CD8-positive, alpha-beta memory T cell (primary cell): ENCODE data around the gene LGR4. TPM values are rescaled to one million over a fixed set of nuclear protein-coding genes. Genes with fewer than 3 reads are reported as not detected.

ENCODE experiments used
- CTCF ChIA-PET: fragments of 350-600 bp; sonication (Branson Sonifier 250); formaldehyde crosslinking; loops from one replicate; lab custom pipeline; 2021; ENCODE audit warnings: antibody characterized with exemption; lab: Charles Lee
- POLR2A ChIA-PET: fragments of 350-600 bp; sonication (Branson Sonifier 250); formaldehyde crosslinking; loops from one replicate; lab custom pipeline; 2021; ENCODE audit warnings: antibody characterized with exemption; lab: Charles Lee
- DNase-seq, 5 donors: peaks; one replicate each; pipeline versions ENCODE4 v3.0.0 to v3.0.0-alpha.2; 2020 to 2022; ENCODE audit warnings: mixed read lengths in 1 of 5
- H3K27ac ChIP-seq: one replicate; pipeline ENCODE4 v1.7.0; 2013; ENCODE audit warnings: low read depth, mild to moderate bottlenecking, low read length, moderate library complexity
- H3K27me3 ChIP-seq: 2 replicates; pipeline ENCODE4 v1.7.0; 2013; ENCODE audit warnings: low read length, mild to moderate bottlenecking; ENCODE audit not compliant: insufficient read depth, poor library complexity, severe bottlenecking
- H3K36me3 ChIP-seq: 2 replicates; pipeline ENCODE4 v1.7.0; 2013; ENCODE audit warnings: mild to moderate bottlenecking, low read length, moderate library complexity; ENCODE audit not compliant: insufficient read depth
- H3K4me1 ChIP-seq: 2 replicates; pipeline ENCODE4 v1.7.0; 2013; ENCODE audit warnings: mild to moderate bottlenecking, low read length, moderate library complexity; ENCODE audit not compliant: insufficient read depth
- H3K4me3 ChIP-seq: 2 replicates; pipeline ENCODE4 v1.7.0; 2013; ENCODE audit warnings: mild to moderate bottlenecking, low read length
- H3K9me3 ChIP-seq: 2 replicates; pipeline ENCODE4 v1.7.0; 2013; ENCODE audit warnings: mild to moderate bottlenecking, low read length
- H3K27ac Mint-ChIP-seq, 8 donors: one replicate each; pipeline ENCODE4 v1.8.0; 2020 to 2021; ENCODE audit warnings: mixed read lengths in 8 of 8, mild to moderate bottlenecking in 6 of 8, inconsistent platforms in 3 of 8, moderate library complexity in 3 of 8
- H3K27me3 Mint-ChIP-seq, 2 donors: one replicate each; pipeline ENCODE4 v1.8.0; 2020 to 2021; ENCODE audit warnings: mixed read lengths in 2 of 2, mild to moderate bottlenecking in 1 of 2, moderate library complexity in 1 of 2
- H3K36me3 Mint-ChIP-seq, 3 donors: one replicate each; pipeline ENCODE4 v1.8.0; 2020 to 2021; ENCODE audit warnings: mixed read lengths in 3 of 3, inconsistent platforms in 1 of 3, mild to moderate bottlenecking in 1 of 3
- H3K4me1 Mint-ChIP-seq, 3 donors: one replicate each; pipeline ENCODE4 v1.8.0; 2020 to 2021; ENCODE audit warnings: mixed read lengths in 3 of 3, inconsistent platforms in 1 of 3, mild to moderate bottlenecking in 1 of 3
- H3K4me3 Mint-ChIP-seq, 7 donors: one replicate each; pipeline ENCODE4 v1.8.0; 2020 to 2021; ENCODE audit warnings: mixed read lengths in 7 of 7, mild to moderate bottlenecking in 6 of 7, moderate library complexity in 4 of 7, inconsistent platforms in 2 of 7
- H3K9me3 Mint-ChIP-seq, 5 donors: one replicate each; pipeline ENCODE4 v1.8.0; 2020 to 2022; ENCODE audit warnings: mixed read lengths in 5 of 5, mild to moderate bottlenecking in 3 of 5, moderate library complexity in 2 of 5, inconsistent platforms in 1 of 5
- polyA plus RNA-seq: library from polyadenylated mRNA; unstranded; fragments of 300-500 nt; fragmentation: Illumina TruSeq; gene quantifications from one replicate; pipeline ENCODE4 v1.2.3, GENCODE V29; 2021
- total RNA-seq, 2 experiments: library from RNA; stranded (reverse); gene quantifications; one replicate each; pipeline ENCODE4 v1.2.3, GENCODE V29; 2021

The LGR4 gene
- total and polyA plus RNA-seq, 3 experiments from 2014 or later = 0.04 to 0.39 (median 0.07) TPM

GRCh38 chr11:27396259-27396839 is 76.2 kb downstream of the LGR4 start:
- Histone ChIP-seq H3K27ac (no peak overlapping the region), H3K4me3 (no peak overlapping the region)
- CTCF ChIA-PET = no interaction called here

GRCh38 chr11:27395556-27396258 is 76.9 kb downstream of the LGR4 start:
- ChIA-PET POLR2A (no interaction called here), CTCF (no interaction called here)
- H3K36me3 Mint-ChIP-seq = no peaks in the 10 kb centered on the region
- no peaks in the 10 kb centered on the region for H3K9me3 Mint-ChIP-seq
- H3K4me1 ChIP-seq = no peaks in the 10 kb centered on the region
- no peaks in the 10 kb centered on the region for H3K27me3 ChIP-seq
- H3K27ac ChIP-seq = no peak overlapping the region
- no peak for DNase-seq
- H3K9me3 ChIP-seq = no peaks in the 10 kb centered on the region
- no peaks in the 10 kb centered on the region for H3K36me3 ChIP-seq
- H3K4me3 Mint-ChIP-seq = no peak overlapping the region
- peaks cover 0 to 7% of the 10 kb centered on the region in 2 donors for H3K27me3 Mint-ChIP-seq
- H3K27ac Mint-ChIP-seq = no peak overlapping the region
- no peak overlapping the region for H3K4me3 ChIP-seq
- no peaks in the 10 kb centered on the region for H3K4me1 Mint-ChIP-seq

More at GRCh38 chr11:27396259-27396839, 76.2 kb downstream of the LGR4 start:
- no peak overlapping the region for H3K27ac Mint-ChIP-seq
- no peaks in the 10 kb centered on the region for H3K9me3 Mint-ChIP-seq
- Histone ChIP-seq H3K4me1 (no peaks in the 10 kb centered on the region), H3K36me3 (no peaks in the 10 kb centered on the region), H3K27me3 (no peaks in the 10 kb centered on the region), H3K9me3 (no peaks in the 10 kb centered on the region)
- POLR2A ChIA-PET = no interaction called here
- H3K4me3 Mint-ChIP-seq = no peak overlapping the region
- no peaks in the 10 kb centered on the region for H3K36me3 Mint-ChIP-seq
- peaks cover 3 to 7% of the 10 kb centered on the region in 2 donors for H3K27me3 Mint-ChIP-seq
- no peaks in the 10 kb centered on the region for H3K4me1 Mint-ChIP-seq
- no peak for DNase-seq

- H3K27me3 Mint-ChIP-seq = peaks cover 0 to 7% of the 10 kb centered on the region in 2 donors
- CTCF ChIA-PET = interaction anchor here (1.3 kb wide), 1 partner anchor 91 kb away, joined by 3 read pairs; no protein-coding TSS in a partner anchor
- H3K4me1 Mint-ChIP-seq = no peaks in the 10 kb centered on the region
- H3K4me3 Mint-ChIP-seq = no peak overlapping the region
- Histone ChIP-seq H3K27me3 (no peaks in the 10 kb centered on the region), H3K4me1 (no peaks in the 10 kb centered on the region), H3K27ac (no peak overlapping the region), H3K36me3 (no peaks in the 10 kb centered on the region), H3K4me3 (no peak overlapping the region), H3K9me3 (no peaks in the 10 kb centered on the region)
- no peak overlapping the region for H3K27ac Mint-ChIP-seq
- POLR2A ChIA-PET = no interaction called here
- H3K9me3 Mint-ChIP-seq = no peaks in the 10 kb centered on the region
- H3K36me3 Mint-ChIP-seq = no peaks in the 10 kb centered on the region
- DNase-seq = no peak
Measured at GRCh38 chr11:27394781-27395228, 77.8 kb downstream of the LGR4 start.

- Mint-ChIP-seq H3K9me3 (no peaks in the 10 kb centered on the region), H3K27me3 (peaks cover 0 to 7% of the 10 kb centered on the region in 2 donors), H3K4me3 (no peak overlapping the region), H3K4me1 (peaks cover 0 to 4% (median 0%) of the 10 kb centered on the region in 3 donors), H3K27ac (no peak overlapping the region), H3K36me3 (no peaks in the 10 kb centered on the region)
- no peak overlapping the region for H3K27ac ChIP-seq
- ChIA-PET CTCF (no interaction called here), POLR2A (no interaction called here)
- H3K27me3 ChIP-seq = no peaks in the 10 kb centered on the region
- no peaks in the 10 kb centered on the region for H3K4me1 ChIP-seq
- no peaks in the 10 kb centered on the region for H3K9me3 ChIP-seq
- no peak overlapping the region for H3K4me3 ChIP-seq
- H3K36me3 ChIP-seq = no peaks in the 10 kb centered on the region
- DNase-seq = no peak
Measured at GRCh38 chr11:27392278-27393114, 80.1 kb downstream of the LGR4 start.

- no peak overlapping the region for H3K27ac Mint-ChIP-seq
- Histone ChIP-seq H3K4me3 (no peak overlapping the region), H3K27me3 (no peaks in the 10 kb centered on the region), H3K4me1 (no peaks in the 10 kb centered on the region), H3K36me3 (no peaks in the 10 kb centered on the region), H3K27ac (no peak overlapping the region), H3K9me3 (no peaks in the 10 kb centered on the region)
- no peaks in the 10 kb centered on the region for H3K27me3 Mint-ChIP-seq
- peaks cover 0 to 4% (median 0%) of the 10 kb centered on the region in 3 donors for H3K4me1 Mint-ChIP-seq
- no peak for DNase-seq
- H3K9me3 Mint-ChIP-seq = no peaks in the 10 kb centered on the region
- no peaks in the 10 kb centered on the region for H3K36me3 Mint-ChIP-seq
- no peak overlapping the region for H3K4me3 Mint-ChIP-seq
- POLR2A ChIA-PET = no interaction called here
- CTCF ChIA-PET = no interaction called here
Measured at GRCh38 chr11:27391331-27392015, 81.1 kb downstream of the LGR4 start.

- Histone ChIP-seq H3K36me3 (no peaks in the 10 kb centered on the region), H3K4me3 (no peak overlapping the region), H3K27me3 (no peaks in the 10 kb centered on the region), H3K9me3 (no peaks in the 10 kb centered on the region), H3K27ac (no peak overlapping the region), H3K4me1 (no peaks in the 10 kb centered on the region)
- Mint-ChIP-seq H3K27ac (no peak overlapping the region), H3K9me3 (no peaks in the 10 kb centered on the region), H3K27me3 (no peaks in the 10 kb centered on the region), H3K4me1 (peaks cover 0 to 4% (median 0%) of the 10 kb centered on the region in 3 donors), H3K36me3 (no peaks in the 10 kb centered on the region), H3K4me3 (no peak overlapping the region)
- DNase-seq = no peak
- CTCF ChIA-PET = no interaction called here
- POLR2A ChIA-PET = no interaction called here
Measured at GRCh38 chr11:27390318-27391295, 82.0 kb downstream of the LGR4 start.

DNA sequence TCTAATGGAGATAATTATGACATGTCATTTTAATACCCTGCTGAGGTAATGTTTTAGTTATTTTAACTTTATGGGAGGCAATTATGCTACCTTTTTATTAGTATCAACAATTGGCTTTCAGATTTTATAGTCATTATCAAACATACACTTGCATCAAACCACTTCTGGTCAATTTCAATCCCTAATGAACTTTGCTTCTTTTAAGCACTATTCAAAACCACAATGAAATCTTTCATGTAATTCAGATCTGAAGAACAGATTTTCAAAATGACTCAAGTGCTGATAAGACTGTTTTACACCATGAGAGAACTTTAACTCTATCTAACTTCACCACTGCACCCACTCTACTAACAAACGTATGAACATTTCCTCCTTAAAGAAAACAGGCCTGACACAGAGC is 83.7 kb downstream of the LGR4 start:
- H3K4me3 Mint-ChIP-seq = no peak overlapping the region
- Histone ChIP-seq H3K36me3 (no peaks in the 10 kb centered on the region), H3K4me3 (no peak overlapping the region), H3K27me3 (no peaks in the 10 kb centered on the region), H3K4me1 (no peaks in the 10 kb centered on the region), H3K27ac (no peak overlapping the region), H3K9me3 (no peaks in the 10 kb centered on the region)
- no peaks in the 10 kb centered on the region for H3K9me3 Mint-ChIP-seq
- DNase-seq = no peak
- H3K27me3 Mint-ChIP-seq = no peaks in the 10 kb centered on the region
- CTCF ChIA-PET = no interaction called here
- peaks cover 0 to 8% (median 0%) of the 10 kb centered on the region in 3 donors for H3K4me1 Mint-ChIP-seq
- POLR2A ChIA-PET = no interaction called here
- H3K36me3 Mint-ChIP-seq = peaks cover 0 to 2% (median 0%) of the 10 kb centered on the region in 3 donors
- H3K27ac Mint-ChIP-seq = no peak overlapping the region
